ENCODE measurements around the gene LDLRAD4.

The LDLRAD4 gene

GRCh38 chr18:13397504-13398163 lies 179.1 kb downstream of the LDLRAD4 start:
- Histone ChIP-seq H3K36me3 (peaks cover 86% of the 10 kb centered on the region), H3K9me3 (no peaks in the 10 kb centered on the region), H3K4me2 (no peak overlapping the region), H4K20me1 (peaks cover 68% of the 10 kb centered on the region), H3K27ac (no peak overlapping the region), H3K27me3 (no peaks in the 10 kb centered on the region), H3K4me1 (peaks cover 45% of the 10 kb centered on the region), H3K9ac (no peak overlapping the region), H3K4me3 (no peak overlapping the region)
- TF ChIP-seq Cebpa-rat (IDR thresholded peaks at IDR 0.05), result no peak

GRCh38 chr18:13398631-13399030 lies 180.1 kb downstream of the LDLRAD4 start:
- Histone ChIP-seq H3K4me3 (no peak overlapping the region), H3K4me1 (peaks cover 41% of the 10 kb centered on the region), H3K27ac (no peak overlapping the region), H3K9ac (no peak overlapping the region), H3K27me3 (no peaks in the 10 kb centered on the region), H3K9me3 (no peaks in the 10 kb centered on the region), H3K4me2 (no peak overlapping the region), H4K20me1 (peaks cover 65% of the 10 kb centered on the region), H3K36me3 (peaks cover 81% of the 10 kb centered on the region)
- no peak for TF ChIP-seq Cebpa-rat (IDR thresholded peaks at IDR 0.05)

GRCh38 chr18:13399511-13399910 lies 181.0 kb downstream of the LDLRAD4 start:
- no peak overlapping the region for H3K9ac ChIP-seq
- no peaks in the 10 kb centered on the region for H3K9me3 ChIP-seq
- H3K27ac ChIP-seq, result no peak overlapping the region
- peaks cover 85% of the 10 kb centered on the region for H3K36me3 ChIP-seq
- H3K4me2 ChIP-seq, result no peak overlapping the region
- peaks cover 35% of the 10 kb centered on the region for H3K4me1 ChIP-seq
- H4K20me1 ChIP-seq, result peaks cover 64% of the 10 kb centered on the region
- no peak overlapping the region for H3K4me3 ChIP-seq
- no peak for TF ChIP-seq Cebpa-rat (IDR thresholded peaks at IDR 0.05)
- H3K27me3 ChIP-seq, result no peaks in the 10 kb centered on the region

GRCh38 chr18:13400636-13401315 lies 182.2 kb downstream of the LDLRAD4 start:
- H3K27ac ChIP-seq, result peak overlapping the region; percentile 55; the same call in 1 of the 2 replicates

GRCh38 chr18:13401404-13401803 lies 182.8 kb downstream of the LDLRAD4 start:
- H4K20me1 ChIP-seq, result peaks cover 70% of the 10 kb centered on the region
- H3K27ac ChIP-seq, result peak overlapping the region; percentile 55
- no peaks in the 10 kb centered on the region for H3K9me3 ChIP-seq
- no peak overlapping the region for H3K4me3 ChIP-seq
- TF ChIP-seq Cebpa-rat (IDR thresholded peaks at IDR 0.05), result no peak
- peak overlapping the region; percentile 6; the same call in 1 of the 2 replicates for H3K9ac ChIP-seq
- no peaks in the 10 kb centered on the region for H3K27me3 ChIP-seq
- peak overlapping the region; percentile 55 for H3K4me2 ChIP-seq
- H3K4me1 ChIP-seq, result peaks cover 42% of the 10 kb centered on the region
- peaks cover 90% of the 10 kb centered on the region for H3K36me3 ChIP-seq

More at GRCh38 chr18:13400636-13401315, 182.2 kb downstream of the LDLRAD4 start:
- TF ChIP-seq Cebpa-rat (IDR thresholded peaks at IDR 0.05), result no peak
- no peaks in the 10 kb centered on the region for H3K27me3 ChIP-seq
- H3K4me3 ChIP-seq, result no peak overlapping the region
- peak overlapping the region; percentile 55 for H3K4me2 ChIP-seq
- no peaks in the 10 kb centered on the region for H3K9me3 ChIP-seq
- peaks cover 35% of the 10 kb centered on the region for H3K4me1 ChIP-seq
- peaks cover 90% of the 10 kb centered on the region for H3K36me3 ChIP-seq
- H3K9ac ChIP-seq, result peak overlapping the region; percentile 6; the same call in 1 of the 2 replicates
- peaks cover 64% of the 10 kb centered on the region for H4K20me1 ChIP-seq

- Histone ChIP-seq H4K20me1 (peaks cover 74% of the 10 kb centered on the region), H3K4me1 (peaks cover 45% of the 10 kb centered on the region), H3K27ac (peak overlapping the region; percentile 55), H3K9ac (no peak overlapping the region), H3K4me2 (peak overlapping the region; percentile 55; the same call in 1 of the 2 replicates), H3K9me3 (no peaks in the 10 kb centered on the region), H3K27me3 (no peaks in the 10 kb centered on the region), H3K4me3 (no peak overlapping the region), H3K36me3 (peaks cover 90% of the 10 kb centered on the region)
- no peak for TF ChIP-seq Cebpa-rat (IDR thresholded peaks at IDR 0.05)
These were observed 183.3 kb downstream of the LDLRAD4 start for GRCh38 chr18:13401826-13402225.

GRCh38 chr18:13403786-13404549 lies 185.4 kb downstream of the LDLRAD4 start:
- H3K4me3 ChIP-seq, result no peak overlapping the region
- H3K36me3 ChIP-seq, result peaks cover 89% of the 10 kb centered on the region
- H3K27me3 ChIP-seq, result no peaks in the 10 kb centered on the region
- no peak overlapping the region for H3K27ac ChIP-seq
- 0 out of 2 replicates have a peak, but pooled peaks cover 3% of the 10 kb centered on the region for H3K9me3 ChIP-seq
- no peak for TF ChIP-seq Cebpa-rat (IDR thresholded peaks at IDR 0.05)
- peaks cover 67% of the 10 kb centered on the region for H4K20me1 ChIP-seq
- peaks cover 52% of the 10 kb centered on the region for H3K4me1 ChIP-seq
- no peak overlapping the region for H3K9ac ChIP-seq
- H3K4me2 ChIP-seq, result no peak overlapping the region

GRCh38 chr18:13405305-13406038 lies 186.9 kb downstream of the LDLRAD4 start:
- peaks cover 48% of the 10 kb centered on the region for H3K4me1 ChIP-seq
- peaks cover 55% of the 10 kb centered on the region for H4K20me1 ChIP-seq
- no peak overlapping the region for H3K4me2 ChIP-seq
- peaks cover 11% of the 10 kb centered on the region for H3K9me3 ChIP-seq
- H3K4me3 ChIP-seq, result no peak overlapping the region
- H3K36me3 ChIP-seq, result peaks cover 89% of the 10 kb centered on the region
- H3K27me3 ChIP-seq, result no peaks in the 10 kb centered on the region
- no peak for TF ChIP-seq Cebpa-rat (IDR thresholded peaks at IDR 0.05)
- H3K9ac ChIP-seq, result no peak overlapping the region
- H3K27ac ChIP-seq, result no peak overlapping the region; the same call in 1 of the 2 replicates

GRCh38 chr18:13406049-13406615 lies 187.6 kb downstream of the LDLRAD4 start:
- Histone ChIP-seq H3K9ac (no peak overlapping the region), H3K9me3 (peaks cover 17% of the 10 kb centered on the region), H3K27ac (0 out of 2 replicates have a peak overlapping the region, but pooled peaks have one; percentile 5), H3K27me3 (no peaks in the 10 kb centered on the region), H4K20me1 (peaks cover 48% of the 10 kb centered on the region), H3K36me3 (peaks cover 89% of the 10 kb centered on the region), H3K4me1 (peaks cover 41% of the 10 kb centered on the region), H3K4me3 (no peak overlapping the region), H3K4me2 (no peak overlapping the region)
- TF ChIP-seq Cebpa-rat (IDR thresholded peaks at IDR 0.05), result no peak

Measured in BLaER1 (cell line).